Fibroblast of villous mesenchyme (primary cell): Measurements from ENCODE around the gene MYCBP2. TPM values are rescaled to one million over a fixed set of nuclear protein-coding genes. Genes with fewer than 3 reads are reported as not detected.

Experiments used
- DNase-seq: peaks from one replicate; pipeline ENCODE4 v3.0.0-alpha.2; 2010; ENCODE audit warnings: low read depth
- H3K4me3 ChIP-seq: 2 replicates; pipeline ENCODE4 v1.5.1; 2011; ENCODE audit warnings: low read depth, mild to moderate bottlenecking, low read length
- total RNA-seq: library from RNA; depleted of rRNA; stranded (reverse); fragments of >200 nt; gene quantifications from 2 replicates; pipeline ENCODE4 v1.2.3, GENCODE V29; 2012
- TF ChIP-seq, protein P1 (sequence below): IDR thresholded peaks from 2 replicates; pipeline ENCODE4 v1.5.1; 2012; ENCODE audit warnings: low read depth, mild to moderate bottlenecking, low read length; ENCODE audit not compliant: insufficient read depth

MYCBP2 gene
- total RNA-seq, 1 donor, result 84.6 TPM

DNA sequence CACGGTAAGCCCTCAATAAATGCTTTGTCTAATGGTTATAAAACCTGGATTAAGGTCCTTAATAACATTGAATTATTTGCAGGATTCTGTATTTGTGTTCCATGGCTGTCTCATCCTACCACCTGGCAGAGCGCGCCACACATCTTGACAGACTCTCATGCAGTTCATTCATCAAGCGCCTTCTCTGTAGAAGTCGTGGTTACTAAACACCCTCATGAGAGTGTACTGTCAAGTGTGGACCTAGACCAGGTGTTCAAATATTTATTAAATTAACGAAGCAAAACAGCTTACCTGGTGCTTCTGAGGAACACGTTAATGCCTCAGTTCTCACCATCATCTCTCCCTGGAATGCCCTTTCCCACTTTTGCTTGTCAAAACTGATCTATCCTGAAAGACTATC is 286.8 kb downstream of the MYCBP2 start:
- no peak overlapping the region for H3K4me3 ChIP-seq
- TF ChIP-seq, protein P1, sequence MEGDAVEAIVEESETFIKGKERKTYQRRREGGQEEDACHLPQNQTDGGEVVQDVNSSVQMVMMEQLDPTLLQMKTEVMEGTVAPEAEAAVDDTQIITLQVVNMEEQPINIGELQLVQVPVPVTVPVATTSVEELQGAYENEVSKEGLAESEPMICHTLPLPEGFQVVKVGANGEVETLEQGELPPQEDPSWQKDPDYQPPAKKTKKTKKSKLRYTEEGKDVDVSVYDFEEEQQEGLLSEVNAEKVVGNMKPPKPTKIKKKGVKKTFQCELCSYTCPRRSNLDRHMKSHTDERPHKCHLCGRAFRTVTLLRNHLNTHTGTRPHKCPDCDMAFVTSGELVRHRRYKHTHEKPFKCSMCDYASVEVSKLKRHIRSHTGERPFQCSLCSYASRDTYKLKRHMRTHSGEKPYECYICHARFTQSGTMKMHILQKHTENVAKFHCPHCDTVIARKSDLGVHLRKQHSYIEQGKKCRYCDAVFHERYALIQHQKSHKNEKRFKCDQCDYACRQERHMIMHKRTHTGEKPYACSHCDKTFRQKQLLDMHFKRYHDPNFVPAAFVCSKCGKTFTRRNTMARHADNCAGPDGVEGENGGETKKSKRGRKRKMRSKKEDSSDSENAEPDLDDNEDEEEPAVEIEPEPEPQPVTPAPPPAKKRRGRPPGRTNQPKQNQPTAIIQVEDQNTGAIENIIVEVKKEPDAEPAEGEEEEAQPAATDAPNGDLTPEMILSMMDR, result no peak
- DNase-seq, result no peak

DNA sequence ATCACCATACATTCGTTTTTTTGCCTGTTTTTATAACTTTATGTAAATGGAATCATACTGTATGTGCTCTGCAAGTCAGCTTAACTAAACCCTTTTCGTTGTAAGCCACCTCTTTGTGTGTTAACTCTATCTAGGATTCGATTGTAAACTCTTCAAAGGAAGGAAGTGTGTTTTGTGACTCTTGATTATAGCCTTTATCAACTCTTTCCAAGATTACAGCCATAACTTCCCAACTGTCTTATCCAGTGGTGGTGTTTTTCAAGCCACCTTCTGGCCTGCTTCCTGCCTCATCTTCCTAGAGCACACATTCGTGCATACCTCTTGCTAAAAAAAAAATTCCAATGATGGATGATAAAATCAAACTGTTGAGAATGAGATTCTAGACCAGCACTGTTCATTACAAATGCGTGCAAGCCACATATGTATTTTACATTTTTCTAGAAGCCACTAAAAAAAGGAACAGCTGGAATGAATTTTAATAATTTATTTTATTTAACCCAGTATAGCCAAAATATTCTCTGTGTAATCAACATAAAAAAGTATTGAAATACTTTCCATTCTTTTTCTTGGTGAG is 287.9 kb downstream of the MYCBP2 start:
- no peak for DNase-seq
- H3K4me3 ChIP-seq, result no peak overlapping the region
- TF ChIP-seq, protein P1, result no peak

DNA sequence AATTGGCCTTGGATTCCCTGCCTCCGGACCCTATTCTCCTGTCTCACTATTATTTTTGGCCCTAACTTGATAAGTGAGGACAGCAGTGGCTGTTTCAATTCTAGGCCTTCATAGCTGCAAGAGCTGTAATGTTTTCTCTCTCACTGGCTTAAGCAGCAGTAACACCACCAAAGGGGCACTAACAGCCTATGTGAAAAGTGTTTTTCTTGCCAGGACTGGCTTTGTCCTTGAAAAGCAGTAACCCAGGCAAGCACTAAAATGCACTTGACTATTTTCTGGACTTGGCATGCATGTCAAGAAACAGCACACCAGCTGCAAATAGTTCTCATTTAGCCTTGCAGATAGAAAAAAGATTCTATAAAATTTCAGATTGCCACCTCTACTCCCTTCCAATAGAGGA is 290.6 kb downstream of the MYCBP2 start:
- DNase-seq, result no peak
- TF ChIP-seq, protein P1, result no peak

DNA sequence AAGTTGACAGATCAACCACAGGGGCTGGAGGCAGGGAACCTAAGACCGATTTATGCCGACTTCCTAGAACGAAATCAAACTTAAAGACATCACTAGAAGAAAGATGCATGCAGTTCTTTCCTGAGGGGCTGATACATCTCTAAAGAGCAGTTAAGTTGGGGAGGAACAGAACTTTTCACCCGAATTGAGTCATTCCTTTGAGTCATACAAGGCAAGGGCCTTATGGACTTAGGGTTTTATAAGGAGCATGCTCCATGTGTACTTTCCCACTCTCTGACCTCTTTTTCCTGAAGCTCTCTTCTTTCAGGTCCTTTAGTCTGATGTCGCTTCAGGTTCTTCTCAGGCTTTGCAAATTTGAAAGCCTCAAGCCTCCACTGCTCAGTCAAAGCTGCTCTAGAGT is 292.0 kb downstream of the MYCBP2 start:
- DNase-seq, result peak; percentile 10
- TF ChIP-seq, protein P1, result no peak
- H3K4me3 ChIP-seq, result no peak overlapping the region

More for the DNA sequence above, 290.6 kb downstream of the MYCBP2 start:
- no peak overlapping the region for H3K4me3 ChIP-seq

DNA sequence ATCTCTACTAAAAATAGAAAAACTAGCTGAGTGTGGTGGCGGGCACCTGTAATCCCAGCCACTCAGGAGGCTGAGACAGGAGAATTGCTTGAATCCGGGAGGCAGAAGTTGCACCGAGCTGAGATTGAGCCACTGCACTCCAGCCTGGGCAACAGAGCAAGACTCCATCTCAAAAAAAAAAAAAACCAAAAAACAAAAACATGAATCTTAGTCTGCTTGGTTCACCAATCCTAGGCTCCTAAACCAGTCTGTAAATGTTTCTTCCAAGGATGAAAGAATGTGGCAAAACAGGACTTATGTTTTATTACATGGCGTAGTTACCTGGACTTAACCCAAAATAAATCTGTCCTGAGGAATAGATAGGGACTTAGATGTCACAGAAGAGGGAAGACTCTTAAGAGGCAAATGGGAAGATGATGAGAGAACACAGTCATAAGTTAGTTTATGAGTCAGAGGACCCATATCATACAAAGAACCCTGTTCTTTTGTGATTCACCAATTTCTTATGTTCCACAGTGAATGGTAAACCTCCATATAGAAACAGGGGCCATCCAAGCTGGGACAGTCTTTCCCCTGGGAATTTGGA is 293.1 kb downstream of the MYCBP2 start:
- H3K4me3 ChIP-seq, result no peak overlapping the region
- DNase-seq, result no peak
- TF ChIP-seq, protein P1, result no peak

DNA sequence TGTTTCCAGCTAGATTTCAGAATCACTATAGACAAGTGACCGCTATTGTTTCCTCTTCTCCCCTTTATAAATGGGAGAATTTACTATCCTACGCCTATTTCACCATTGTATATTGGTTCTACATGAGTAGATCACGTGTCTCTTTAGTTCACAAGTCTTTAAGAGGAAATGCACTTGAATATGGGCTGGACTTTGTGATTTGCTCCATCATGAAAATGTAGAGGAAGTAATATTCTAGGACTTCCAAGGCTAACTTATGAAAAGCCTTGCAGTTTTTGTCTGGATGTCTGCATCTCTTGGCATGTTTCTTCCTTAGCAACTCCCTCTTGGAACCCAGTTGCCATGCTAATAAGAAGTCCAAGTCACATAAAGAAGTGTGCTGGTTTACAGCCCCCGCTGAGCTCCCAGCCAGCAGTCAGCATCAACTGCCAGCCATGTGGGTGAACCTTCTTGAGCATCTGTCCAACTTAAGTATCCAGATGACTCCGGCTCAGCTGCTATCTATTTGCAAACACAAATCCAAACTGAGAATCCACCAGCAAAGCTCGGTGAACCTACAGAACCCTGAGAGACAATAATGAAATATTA is 295.1 kb downstream of the MYCBP2 start:
- no peak overlapping the region for H3K4me3 ChIP-seq
- TF ChIP-seq, protein P1, result no peak
- DNase-seq, result no peak
